ENCODE results near the gene ME2. TPM values are rescaled to one million over a fixed set of nuclear protein-coding genes. Genes with fewer than 3 reads are reported as not detected.

Gene ME2
- total RNA-seq, 2 donors from 2014 or later = 24.1 to 29.3 TPM

DNA sequence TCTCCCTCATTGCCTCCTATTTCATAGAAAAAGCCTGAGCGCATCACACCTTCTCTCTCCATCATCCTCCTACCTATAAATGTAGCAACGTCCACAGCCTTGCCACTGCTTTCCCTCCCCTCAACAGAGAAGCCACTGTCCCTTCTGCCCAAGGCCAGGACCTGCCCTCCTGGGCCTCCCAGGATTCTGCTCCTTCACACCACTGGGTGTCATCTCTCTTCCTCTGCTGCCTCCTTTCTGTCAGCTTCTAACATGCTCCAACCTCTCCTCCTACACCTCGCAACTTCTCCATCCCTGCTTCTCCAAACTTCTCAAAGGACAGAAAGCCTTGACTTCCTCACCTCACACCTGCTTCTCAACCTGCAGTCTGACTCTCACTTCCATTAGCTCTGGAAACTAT is 21.2 kb upstream of the ME2 start:
- no peaks in the 10 kb centered on the region for H3K36me3 ChIP-seq (replicated peaks in 1 of 2; ENCODE audit: insufficient read depth in 1 of 2, low read depth in 2 of 2)
- H3K4me1 ChIP-seq = no peaks in the 10 kb centered on the region
- ATAC-seq (no peak), DNase-seq (no peak)
- H3K27me3 ChIP-seq = no peaks in the 10 kb centered on the region
- no peak overlapping the region for H3K27ac ChIP-seq
- H3K9me3 ChIP-seq = no peaks in the 10 kb centered on the region
- TF ChIP-seq, protein P1, sequence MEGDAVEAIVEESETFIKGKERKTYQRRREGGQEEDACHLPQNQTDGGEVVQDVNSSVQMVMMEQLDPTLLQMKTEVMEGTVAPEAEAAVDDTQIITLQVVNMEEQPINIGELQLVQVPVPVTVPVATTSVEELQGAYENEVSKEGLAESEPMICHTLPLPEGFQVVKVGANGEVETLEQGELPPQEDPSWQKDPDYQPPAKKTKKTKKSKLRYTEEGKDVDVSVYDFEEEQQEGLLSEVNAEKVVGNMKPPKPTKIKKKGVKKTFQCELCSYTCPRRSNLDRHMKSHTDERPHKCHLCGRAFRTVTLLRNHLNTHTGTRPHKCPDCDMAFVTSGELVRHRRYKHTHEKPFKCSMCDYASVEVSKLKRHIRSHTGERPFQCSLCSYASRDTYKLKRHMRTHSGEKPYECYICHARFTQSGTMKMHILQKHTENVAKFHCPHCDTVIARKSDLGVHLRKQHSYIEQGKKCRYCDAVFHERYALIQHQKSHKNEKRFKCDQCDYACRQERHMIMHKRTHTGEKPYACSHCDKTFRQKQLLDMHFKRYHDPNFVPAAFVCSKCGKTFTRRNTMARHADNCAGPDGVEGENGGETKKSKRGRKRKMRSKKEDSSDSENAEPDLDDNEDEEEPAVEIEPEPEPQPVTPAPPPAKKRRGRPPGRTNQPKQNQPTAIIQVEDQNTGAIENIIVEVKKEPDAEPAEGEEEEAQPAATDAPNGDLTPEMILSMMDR (IDR thresholded peaks at IDR 0.05) = no peak
- no peak overlapping the region for H3K4me3 ChIP-seq
- 76 to 87% methylated on average over 3 of the region's 3 CpGs for WGBS, 2 donors
- intact Hi-C loops (cut with DNase I) = no loop called here

DNA sequence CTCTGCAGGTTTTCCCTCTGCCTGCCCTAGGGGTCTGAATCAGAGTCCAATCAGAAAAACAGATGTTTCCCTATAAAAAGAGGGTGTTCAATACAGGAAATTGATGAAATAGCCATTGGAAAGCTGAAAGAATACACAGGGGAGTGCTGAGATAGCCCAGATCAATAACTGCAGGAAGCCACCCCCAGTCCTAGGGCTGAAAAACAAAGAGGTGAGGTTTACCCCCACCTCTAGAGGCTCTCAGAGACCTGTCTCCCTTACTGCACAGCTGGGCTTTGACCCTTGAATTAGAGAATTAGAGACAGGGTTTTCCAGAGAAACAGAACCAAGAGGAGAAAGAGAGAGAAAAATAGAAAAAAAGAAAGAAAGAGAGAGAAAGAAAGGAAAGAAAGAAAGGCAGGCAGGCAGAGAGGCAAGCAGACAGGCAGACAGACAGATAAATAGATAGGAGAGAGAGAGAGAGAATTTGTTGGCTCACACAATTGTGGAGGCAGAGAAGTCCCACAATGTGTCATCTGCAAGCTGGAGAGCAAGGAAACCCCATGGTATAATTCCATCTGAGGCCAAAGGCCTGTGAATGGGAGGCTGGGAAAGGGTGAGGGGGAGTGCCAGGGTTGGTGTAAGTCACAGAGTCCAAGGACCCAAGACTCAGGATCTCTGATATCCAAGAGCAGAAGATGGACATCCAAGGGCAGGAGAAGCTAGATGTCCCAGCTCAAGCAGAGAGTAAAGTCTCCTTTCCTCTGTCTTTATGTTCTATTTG is 18.9 kb upstream of the ME2 start:
- Histone ChIP-seq H3K4me3 (no peak overlapping the region), H3K9me3 (no peaks in the 10 kb centered on the region), H3K36me3 (replicated peaks in 1 of 2; ENCODE audit: insufficient read depth in 1 of 2, low read depth in 2 of 2) (no peaks in the 10 kb centered on the region), H3K27me3 (no peaks in the 10 kb centered on the region), H3K4me1 (no peaks in the 10 kb centered on the region), H3K27ac (no peak overlapping the region)
- DNase-seq (no peak), ATAC-seq (no peak)
- no peak for TF ChIP-seq POLR2A (IDR thresholded peaks at IDR 0.05)
- TF ChIP-seq, protein P1 (IDR thresholded peaks at IDR 0.05) = no peak
- intact Hi-C loops (cut with DNase I) = no loop called here

DNA sequence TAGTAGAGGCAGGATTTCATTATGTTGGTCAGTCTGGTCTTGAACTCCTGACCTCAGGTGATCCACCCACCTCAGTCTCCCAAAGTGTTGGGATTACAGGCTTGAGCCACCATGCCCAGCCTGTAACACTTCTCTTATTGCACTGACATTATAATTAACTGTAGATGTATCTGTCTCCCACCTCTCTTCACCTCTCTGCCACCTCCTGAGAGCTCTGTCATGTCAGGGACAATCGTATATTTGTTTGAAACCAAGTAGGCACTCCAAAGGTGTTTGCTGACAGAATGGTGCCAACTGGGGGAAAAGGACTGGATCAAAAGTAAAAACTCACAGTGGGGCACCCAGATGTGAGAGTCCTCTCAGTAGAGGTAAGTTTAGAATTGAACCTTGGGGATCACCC is 17.3 kb upstream of the ME2 start:
- no peak overlapping the region for H3K4me3 ChIP-seq
- no peak for ATAC-seq
- H3K27me3 ChIP-seq = no peaks in the 10 kb centered on the region
- no peaks in the 10 kb centered on the region for H3K9me3 ChIP-seq
- no peak for DNase-seq
- WGBS, 2 donors = 89 to 91% methylated on average over 1 of the region's 1 CpG
- H3K27ac ChIP-seq = peak overlapping the region in 1 of 4 donors; percentile 28
- TF ChIP-seq POLR2A (IDR thresholded peaks at IDR 0.05) = no peak
- TF ChIP-seq, protein P1 (IDR thresholded peaks at IDR 0.05) = no peak
- intact Hi-C loops (cut with DNase I) = no loop called here
- no peaks in the 10 kb centered on the region for H3K36me3 ChIP-seq (replicated peaks in 1 of 2; ENCODE audit: insufficient read depth in 1 of 2, low read depth in 2 of 2)
- no peaks in the 10 kb centered on the region for H3K4me1 ChIP-seq

DNA sequence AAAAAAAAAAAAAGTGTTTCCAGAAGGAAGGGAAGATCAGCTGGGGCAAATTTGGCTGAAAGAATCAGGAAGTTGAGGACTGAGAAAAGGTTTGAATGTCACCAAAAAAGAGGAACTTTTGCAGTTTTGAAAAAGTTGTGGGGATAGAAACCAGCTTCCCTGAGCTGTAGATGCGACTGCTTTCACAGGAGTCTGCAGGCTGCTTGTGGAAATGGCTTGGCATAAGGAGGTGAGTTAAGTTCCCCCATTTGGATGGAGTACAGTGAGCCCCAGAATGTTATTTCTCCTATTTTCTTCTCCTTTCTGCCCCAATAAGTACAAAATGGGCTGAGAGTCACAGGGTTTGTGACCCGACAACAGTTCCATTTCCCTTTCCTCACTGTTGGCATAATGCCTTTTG is 16.5 kb upstream of the ME2 start:
- 63 to 88% methylated on average over 2 of the region's 2 CpGs for WGBS, 2 donors
- no peak overlapping the region for H3K4me3 ChIP-seq
- DNase-seq = peak in 1 of 4 donors; percentile 36
- H3K27ac ChIP-seq = peak overlapping the region in 1 of 4 donors; percentile 55
- no peaks in the 10 kb centered on the region for H3K27me3 ChIP-seq
- ATAC-seq = no peak
- intact Hi-C loops (cut with DNase I) = no loop called here
- H3K9me3 ChIP-seq = no peaks in the 10 kb centered on the region
- H3K4me1 ChIP-seq = no peaks in the 10 kb centered on the region
- no peaks in the 10 kb centered on the region for H3K36me3 ChIP-seq (replicated peaks in 1 of 2; ENCODE audit: insufficient read depth in 1 of 2, low read depth in 2 of 2)
- TF ChIP-seq POLR2A (IDR thresholded peaks at IDR 0.05) = no peak
- TF ChIP-seq, protein P1 (IDR thresholded peaks at IDR 0.05) = no peak

DNA sequence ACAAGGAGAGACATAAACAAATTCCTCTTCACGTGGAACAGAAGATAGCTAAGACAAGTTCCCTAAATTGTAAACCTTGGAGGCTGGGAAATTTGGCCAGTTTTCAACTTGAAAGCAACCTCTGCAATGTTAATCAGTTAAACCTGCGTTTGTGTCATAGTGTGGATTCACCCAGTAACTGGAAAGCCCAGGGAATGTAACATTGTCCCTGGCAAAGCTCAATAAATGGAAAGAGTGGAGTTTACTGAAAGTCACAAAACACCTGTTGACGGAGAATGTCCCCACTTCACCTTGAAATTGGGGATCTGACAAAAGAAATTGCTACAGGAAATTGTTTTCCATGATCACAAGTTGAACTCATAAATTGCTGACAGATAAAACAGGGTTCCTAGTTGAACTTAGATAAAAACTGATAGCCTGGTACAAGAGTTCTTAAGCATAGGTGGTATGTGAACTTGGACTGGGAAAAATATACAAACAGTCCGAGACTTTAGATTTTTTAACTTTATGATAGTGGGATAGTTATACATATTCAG is 15.0 kb upstream of the ME2 start:
- Histone ChIP-seq H3K4me1 (no peaks in the 10 kb centered on the region), H3K9me3 (no peaks in the 10 kb centered on the region), H3K36me3 (replicated peaks in 1 of 2; ENCODE audit: insufficient read depth in 1 of 2, low read depth in 2 of 2) (no peaks in the 10 kb centered on the region), H3K27me3 (no peaks in the 10 kb centered on the region), H3K27ac (no peak overlapping the region), H3K4me3 (no peak overlapping the region)
- ATAC-seq (no peak), DNase-seq (no peak)
- TF ChIP-seq, protein P1 (IDR thresholded peaks at IDR 0.05) = no peak
- TF ChIP-seq POLR2A (IDR thresholded peaks at IDR 0.05) = no peak
- WGBS, 2 donors = 25 to 29% methylated on average over 4 of the region's 4 CpGs
- intact Hi-C loops (cut with DNase I) = no loop called here

Measured in body of pancreas (tissue), 4 donors.